ENCODE measurements around the gene CNGA1.

DNA sequence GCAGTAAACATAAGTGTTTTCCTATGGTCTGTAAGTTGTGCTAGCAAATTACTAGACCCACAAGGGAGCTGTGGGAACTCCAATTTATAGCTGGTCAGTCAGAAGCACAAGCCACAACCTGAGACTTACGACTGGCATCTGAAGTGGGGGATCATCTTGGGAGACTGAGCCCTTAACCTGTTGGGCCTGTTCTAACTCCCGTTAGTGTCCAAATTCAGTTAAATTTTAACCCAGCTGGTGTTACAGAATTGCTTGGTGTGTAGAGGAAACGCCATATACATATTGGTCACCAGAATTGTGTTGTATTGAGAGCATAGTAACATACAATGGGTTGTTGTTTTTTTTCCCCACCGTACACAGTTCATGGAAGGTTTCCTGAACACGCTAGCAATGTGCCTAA is 77.0 kb downstream of the CNGA1 start:
- TF ChIP-seq, protein P1, sequence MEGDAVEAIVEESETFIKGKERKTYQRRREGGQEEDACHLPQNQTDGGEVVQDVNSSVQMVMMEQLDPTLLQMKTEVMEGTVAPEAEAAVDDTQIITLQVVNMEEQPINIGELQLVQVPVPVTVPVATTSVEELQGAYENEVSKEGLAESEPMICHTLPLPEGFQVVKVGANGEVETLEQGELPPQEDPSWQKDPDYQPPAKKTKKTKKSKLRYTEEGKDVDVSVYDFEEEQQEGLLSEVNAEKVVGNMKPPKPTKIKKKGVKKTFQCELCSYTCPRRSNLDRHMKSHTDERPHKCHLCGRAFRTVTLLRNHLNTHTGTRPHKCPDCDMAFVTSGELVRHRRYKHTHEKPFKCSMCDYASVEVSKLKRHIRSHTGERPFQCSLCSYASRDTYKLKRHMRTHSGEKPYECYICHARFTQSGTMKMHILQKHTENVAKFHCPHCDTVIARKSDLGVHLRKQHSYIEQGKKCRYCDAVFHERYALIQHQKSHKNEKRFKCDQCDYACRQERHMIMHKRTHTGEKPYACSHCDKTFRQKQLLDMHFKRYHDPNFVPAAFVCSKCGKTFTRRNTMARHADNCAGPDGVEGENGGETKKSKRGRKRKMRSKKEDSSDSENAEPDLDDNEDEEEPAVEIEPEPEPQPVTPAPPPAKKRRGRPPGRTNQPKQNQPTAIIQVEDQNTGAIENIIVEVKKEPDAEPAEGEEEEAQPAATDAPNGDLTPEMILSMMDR (IDR thresholded peaks at IDR 0.05) = no peak
- no peak for TF ChIP-seq POLR2A (IDR thresholded peaks at IDR 0.05)

All from heart left ventricle (tissue), 13 donors.